SHP77 (cell line): ENCODE measurements around the gene RHOT1.
"Not testable (repeated sequence)": the region's sequence is repeated elsewhere in the genome, so short reads cannot be mapped to it uniquely, and the experiment has no call there.

Source experiments
- DNase-seq, 2 experiments: peaks; one replicate each; lab custom pipeline; 2025; lab: John Stamatoyannopoulos, UW

RHOT1 gene

GRCh38 chr17:32159586-32160438 is 17.5 kb downstream of the RHOT1 start:
- DNase-seq, result no peak

GRCh38 chr17:32160526-32160925 is 18.2 kb downstream of the RHOT1 start:
- DNase-seq, result no peak

- no peak for DNase-seq
Observed at GRCh38 chr17:32161029-32161428, 18.7 kb downstream of the RHOT1 start.

DNA sequence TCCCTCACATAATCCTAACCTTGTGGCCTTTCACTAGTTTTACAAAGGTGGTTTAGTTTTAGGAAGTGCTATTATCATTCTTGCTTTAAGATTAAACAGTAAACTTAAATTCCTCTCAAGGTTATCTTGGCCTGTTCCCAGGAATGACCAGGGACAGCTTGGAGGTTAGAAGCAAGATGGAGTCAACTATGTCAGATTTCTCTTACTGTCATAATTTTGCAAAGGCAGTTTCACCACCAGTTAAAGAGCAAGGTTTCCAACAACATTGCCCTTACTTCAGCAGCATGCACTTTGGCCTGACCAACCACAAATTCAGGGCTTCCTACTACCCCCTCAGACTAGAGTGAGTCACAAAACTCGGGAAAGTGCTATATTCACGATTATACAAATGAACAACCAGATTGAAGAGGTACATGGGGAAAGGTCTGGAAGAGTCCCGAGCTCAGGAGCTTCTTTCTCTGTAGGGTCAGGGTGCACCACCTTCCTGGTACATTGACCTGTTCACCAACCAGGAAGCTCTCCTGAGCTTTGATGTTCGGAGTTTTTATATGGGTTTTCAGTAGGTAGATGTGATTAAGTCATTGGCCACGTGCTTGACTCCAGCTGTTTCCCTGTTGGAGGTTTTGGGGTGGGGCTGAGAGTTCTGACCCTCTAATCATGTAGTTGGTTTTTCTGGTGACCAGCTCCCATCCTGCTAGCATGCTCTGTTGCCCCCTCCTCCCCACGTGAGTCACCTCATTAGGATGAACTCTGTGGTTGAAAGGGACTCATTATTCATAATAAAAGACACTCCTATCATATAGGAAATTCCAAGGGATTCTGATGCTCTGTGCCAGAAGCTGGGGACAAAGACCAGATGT is 19.4 kb downstream of the RHOT1 start:
- no peak for DNase-seq

DNA sequence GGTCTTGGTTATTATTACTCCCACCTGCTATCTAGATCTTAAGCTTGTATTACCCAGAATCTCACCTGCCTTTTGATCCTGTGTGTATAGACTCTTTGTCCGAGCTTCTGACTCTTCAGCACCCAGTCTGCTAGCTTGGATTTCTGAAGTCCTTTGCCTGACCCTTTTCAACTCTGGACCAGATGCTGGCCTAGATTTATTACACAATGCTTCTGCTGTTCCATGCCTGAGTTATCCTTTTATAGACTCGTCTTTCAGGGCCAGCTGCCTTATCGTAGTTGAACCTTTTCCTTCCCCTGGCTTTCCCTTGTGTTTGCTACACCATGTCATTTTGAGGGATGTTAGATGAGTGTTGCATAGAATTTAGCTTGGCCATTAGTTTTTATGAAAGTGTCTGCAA is 32.6 kb downstream of the RHOT1 start:
- DNase-seq, result no peak

- DNase-seq, result not testable (repeated sequence)
Observed at GRCh38 chr17:32178679-32179078, 36.4 kb downstream of the RHOT1 start.

DNA sequence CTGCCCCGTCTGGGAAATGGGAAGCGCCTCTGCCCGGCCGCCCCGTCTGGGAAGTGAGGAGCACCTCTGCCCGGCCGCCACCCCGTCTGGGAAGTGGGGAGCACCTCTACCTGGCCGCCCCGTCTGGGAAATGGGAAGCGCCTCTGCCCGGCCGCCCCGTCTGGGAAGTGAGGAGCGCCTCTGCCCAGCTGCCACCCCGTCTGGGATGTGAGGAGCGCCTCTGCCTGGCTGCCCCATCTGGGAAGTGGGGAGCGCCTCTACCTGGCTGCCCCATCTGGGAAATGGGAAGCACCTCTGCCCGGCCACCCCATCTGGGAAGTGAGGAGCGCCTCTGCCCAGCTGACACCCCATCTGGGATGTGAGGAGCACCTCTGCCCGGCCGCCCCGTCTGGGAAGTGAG is 36.8 kb downstream of the RHOT1 start:
- DNase-seq, result not testable (repeated sequence)

- DNase-seq, result not testable (repeated sequence)
Observed at GRCh38 chr17:32179526-32179925, 37.2 kb downstream of the RHOT1 start.

- DNase-seq, result not testable (repeated sequence)
Observed at GRCh38 chr17:32180262-32180661, 38.0 kb downstream of the RHOT1 start.

DNA sequence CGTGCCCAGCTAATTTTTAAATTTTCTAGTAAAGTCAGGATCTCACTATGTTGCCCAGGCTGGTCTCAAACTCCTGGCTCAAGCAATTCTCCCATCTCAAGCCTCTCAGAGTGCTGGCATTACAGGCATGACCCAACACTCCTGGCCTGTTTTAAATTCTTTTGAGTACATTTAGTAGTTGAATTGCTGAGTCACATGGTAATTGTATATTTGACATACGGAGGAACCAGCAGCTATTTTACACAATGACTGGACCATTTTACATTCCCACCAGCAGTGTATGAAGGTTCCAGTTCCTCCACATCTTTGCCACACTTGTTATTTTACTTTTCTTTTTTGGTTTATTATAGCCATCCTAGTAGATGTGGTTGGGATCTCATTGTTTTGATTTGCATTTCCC is 43.6 kb downstream of the RHOT1 start:
- no peak for DNase-seq

- DNase-seq, result no peak
Observed at GRCh38 chr17:32187271-32187670, 45.0 kb downstream of the RHOT1 start.

DNA sequence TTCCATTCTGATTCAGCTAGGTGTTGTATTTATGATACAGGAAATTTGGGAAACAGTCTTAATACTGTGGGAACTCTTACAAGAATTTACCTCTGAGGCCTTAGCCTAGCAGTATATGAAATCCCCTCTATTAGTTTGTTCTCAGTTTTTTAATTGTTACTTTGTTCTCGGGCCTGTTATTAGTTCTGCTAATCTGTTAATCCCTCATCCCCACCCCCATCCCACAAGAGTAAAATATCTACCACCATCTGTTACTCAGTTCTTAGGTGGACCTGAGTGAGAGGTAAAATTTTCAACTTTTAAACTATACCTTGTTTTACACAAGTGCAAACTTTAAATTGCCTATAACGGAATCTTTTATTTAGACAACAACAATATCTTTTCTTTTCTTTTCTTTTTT is 47.0 kb downstream of the RHOT1 start:
- no peak for DNase-seq

GRCh38 chr17:32191306-32191705 is 49.0 kb downstream of the RHOT1 start:
- DNase-seq, result no peak

GRCh38 chr17:32192379-32192778 is 50.1 kb downstream of the RHOT1 start:
- DNase-seq, result no peak

GRCh38 chr17:32197987-32198386 is 55.7 kb downstream of the RHOT1 start:
- no peak for DNase-seq

- DNase-seq, result no peak
Observed at GRCh38 chr17:32206861-32207260, 64.6 kb downstream of the RHOT1 start.

DNA sequence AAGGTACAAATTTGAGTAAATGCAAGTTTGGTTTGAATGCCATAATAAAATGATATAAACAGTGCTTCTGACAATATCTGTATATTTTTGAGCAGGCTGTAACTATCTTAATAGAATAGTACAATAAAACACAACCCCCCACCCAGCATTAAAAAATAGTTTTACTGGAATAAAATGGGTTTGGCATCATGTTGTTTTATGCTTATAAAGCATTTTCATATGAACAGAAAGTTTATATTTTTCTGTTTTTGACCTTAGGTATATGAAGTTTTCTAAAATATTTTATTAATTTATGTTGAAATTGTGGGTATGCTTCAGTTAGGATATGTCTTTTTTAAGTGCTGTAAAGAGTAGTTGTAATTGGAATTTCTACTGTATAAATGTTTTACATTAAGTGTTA is 66.1 kb downstream of the RHOT1 start:
- no peak for DNase-seq

DNA sequence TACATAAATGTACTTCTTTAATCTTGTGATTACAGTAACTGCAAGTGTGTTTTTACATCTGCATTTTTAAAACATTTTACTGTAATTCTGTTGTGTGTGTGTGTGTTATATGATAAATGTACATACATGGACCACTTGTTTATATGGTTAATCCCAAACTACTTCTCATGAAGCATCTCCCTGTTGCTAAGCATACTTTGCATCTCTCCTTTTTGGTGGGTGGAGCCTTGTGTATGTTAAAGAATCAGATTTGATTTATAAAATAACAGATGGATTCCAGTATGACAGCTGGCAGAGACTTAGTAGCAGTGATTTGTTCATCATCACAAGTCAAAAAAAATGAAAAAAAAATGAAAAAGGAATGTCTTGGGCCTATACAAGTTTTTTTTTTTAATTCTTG is 67.3 kb downstream of the RHOT1 start:
- DNase-seq, result no peak

GRCh38 chr17:32211671-32212070 is 69.4 kb downstream of the RHOT1 start:
- no peak for DNase-seq

DNA sequence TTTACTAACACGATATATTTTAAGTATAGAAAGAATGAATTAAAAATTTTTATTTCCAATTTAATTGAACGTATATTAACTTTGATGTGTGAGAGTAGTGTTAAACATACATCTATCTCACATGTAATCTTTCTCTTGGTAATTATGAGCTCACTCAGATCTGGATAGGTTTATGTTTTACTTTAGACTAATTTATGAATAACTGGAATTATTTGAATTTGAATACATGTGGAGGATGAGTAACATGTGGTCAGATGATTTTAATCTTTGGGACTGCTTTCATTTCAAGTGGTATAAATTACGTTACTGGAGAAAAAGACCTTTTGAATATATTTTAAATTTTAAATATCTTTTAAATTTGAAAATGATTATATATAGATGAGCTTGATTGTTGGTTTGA is 73.4 kb downstream of the RHOT1 start:
- DNase-seq, result no peak

- DNase-seq, result no peak
Observed at GRCh38 chr17:32222621-32223020, 80.3 kb downstream of the RHOT1 start.

DNA sequence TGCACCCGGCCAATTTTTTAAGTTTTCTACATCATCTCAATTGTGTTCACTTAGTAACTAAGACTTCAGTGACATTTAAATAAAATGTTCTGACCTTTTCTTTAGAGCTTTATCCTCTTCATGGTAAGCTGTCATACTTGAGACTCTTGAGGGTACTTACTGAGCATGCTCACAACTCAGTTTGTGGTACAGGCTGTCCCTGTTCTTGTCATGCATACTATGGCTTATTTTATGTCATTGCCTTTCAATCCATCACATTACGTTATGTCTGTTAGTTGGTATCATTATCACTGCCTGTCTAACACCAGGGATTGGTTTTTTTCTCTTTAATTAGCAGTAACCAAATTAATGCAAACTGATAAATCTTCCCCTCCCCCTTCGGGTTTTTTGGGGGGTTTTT is 81.4 kb downstream of the RHOT1 start:
- DNase-seq, result no peak

GRCh38 chr17:32226886-32227285 is 84.6 kb downstream of the RHOT1 start:
- no peak for DNase-seq
